WTC11 (cell line): Measurements from ENCODE around the gene TLX2. TPM values are rescaled to one million over a fixed set of nuclear protein-coding genes. Genes with fewer than 3 reads are reported as not detected.
A peak's percentile ranks its signal among the peaks of the same experiment; 100 is the strongest.

ENCODE experiments used
- ATAC-seq: fragments of 200-7000 bp; cut with Tn5 transposase; 2 replicates; pipeline ENCODE4 v1.10.0; 2021; ENCODE audit warnings: mild to moderate bottlenecking, moderate library complexity
- CTCF ChIA-PET: fragments of 300-600 bp; sonication (Branson Sonifier 250); formaldehyde crosslinking; loops from one replicate; lab custom pipeline; 2021; ENCODE audit warnings: antibody characterized with exemption; lab: Charles Lee
- POLR2A ChIA-PET: fragments of 350-600 bp; sonication (Branson Sonifier 250); formaldehyde crosslinking; loops from one replicate; lab custom pipeline; 2021; ENCODE audit warnings: antibody characterized with exemption; lab: Charles Lee
- DNase-seq: peaks from one replicate; pipeline ENCODE4 v3.0.0; 2021; ENCODE audit warnings: low spot score
- H3K27ac Mint-ChIP-seq: 2 replicates; pipeline ENCODE4 v1.8.0; 2021; ENCODE audit warnings: mixed read lengths
- H3K27me3 Mint-ChIP-seq: 2 replicates; pipeline ENCODE4 v1.8.0; 2021; ENCODE audit warnings: low read depth, mild to moderate bottlenecking, moderate library complexity, mixed read lengths
- H3K36me3 Mint-ChIP-seq: 2 replicates; pipeline ENCODE4 v1.8.0; 2021; ENCODE audit warnings: mixed read lengths
- H3K4me1 Mint-ChIP-seq: 2 replicates; pipeline ENCODE4 v1.8.0; 2022; ENCODE audit warnings: mixed read lengths
- H3K4me3 Mint-ChIP-seq: 2 replicates; pipeline ENCODE4 v1.8.0; 2021; ENCODE audit warnings: mild to moderate bottlenecking, moderate library complexity, mixed read lengths
- H3K9me3 Mint-ChIP-seq: 2 replicates; pipeline ENCODE4 v1.8.0; 2021; ENCODE audit warnings: mixed read lengths
- CREM ChIP-seq: sonication (generic); formaldehyde crosslinking; IDR thresholded peaks from 2 replicates; pipeline ENCODE4 v1.8.1; 2022; ENCODE audit warnings: mild to moderate bottlenecking, missing genetic modification reagents, moderate library complexity
- CTCF ChIP-seq: fragments of 200-600 bp; IDR thresholded peaks from 2 replicates; pipeline ENCODE4 v1.8.0; 2022; ENCODE audit warnings: antibody characterized with exemption
- E2F4 ChIP-seq: sonication (generic); formaldehyde crosslinking; IDR thresholded peaks from 2 replicates; pipeline ENCODE4 v1.8.1; 2022; ENCODE audit warnings: low read depth, mild to moderate bottlenecking, moderate library complexity, missing genetic modification reagents, borderline replicate concordance
- EMX1 ChIP-seq: fragments of 250-450 bp; sonication (Bioruptor Pico); IDR thresholded peaks from 2 replicates; pipeline ENCODE4 v1.8.0; 2021; ENCODE audit warnings: mild to moderate bottlenecking
- ESRRA ChIP-seq: sonication (generic); formaldehyde crosslinking; IDR thresholded peaks from 2 replicates; pipeline ENCODE4 v1.8.1; 2022; ENCODE audit warnings: mild to moderate bottlenecking, missing genetic modification reagents, borderline replicate concordance
- FOXK1 ChIP-seq: sonication (generic); formaldehyde crosslinking; IDR thresholded peaks from 2 replicates; pipeline ENCODE4 v1.8.0; 2022; ENCODE audit warnings: mild to moderate bottlenecking, moderate library complexity, missing genetic modification reagents
- FOXP1 ChIP-seq: sonication (generic); formaldehyde crosslinking; IDR thresholded peaks from 2 replicates; pipeline ENCODE4 v1.8.0; 2022; ENCODE audit warnings: missing genetic modification reagents, mild to moderate bottlenecking, moderate library complexity, borderline replicate concordance
- GRHL2 ChIP-seq: fragments of 250-450 bp; sonication (Bioruptor Pico); IDR thresholded peaks from 2 replicates; pipeline ENCODE4 v1.8.0; 2022; ENCODE audit warnings: mild to moderate bottlenecking, moderate library complexity; ENCODE audit not compliant: insufficient replicate concordance, severe bottlenecking
- HMGXB4 ChIP-seq: sonication (generic); formaldehyde crosslinking; IDR thresholded peaks from 2 replicates; pipeline ENCODE4 v1.8.1; 2023; ENCODE audit warnings: mild to moderate bottlenecking, moderate library complexity, missing genetic modification reagents
- IRF1 ChIP-seq: sonication (generic); formaldehyde crosslinking; IDR thresholded peaks from 2 replicates; pipeline ENCODE4 v1.8.0; 2023; ENCODE audit warnings: missing genetic modification reagents
- MAX ChIP-seq: sonication (generic); formaldehyde crosslinking; IDR thresholded peaks from 2 replicates; pipeline ENCODE4 v1.8.0; 2022; ENCODE audit warnings: mild to moderate bottlenecking, missing genetic modification reagents
- MYBL2 ChIP-seq: sonication (generic); formaldehyde crosslinking; IDR thresholded peaks from 2 replicates; pipeline ENCODE4 v1.8.1; 2023; ENCODE audit warnings: mild to moderate bottlenecking, moderate library complexity, missing genetic modification reagents
- ZBTB21 ChIP-seq: sonication (generic); formaldehyde crosslinking; IDR thresholded peaks from 2 replicates; pipeline ENCODE4 v1.8.1; 2023; ENCODE audit warnings: mild to moderate bottlenecking, missing genetic modification reagents, borderline replicate concordance
- ZNF121 ChIP-seq: sonication (generic); formaldehyde crosslinking; IDR thresholded peaks from 2 replicates; pipeline ENCODE4 v1.8.0; 2023; ENCODE audit warnings: missing genetic modification reagents
- ZNF138 ChIP-seq: sonication (generic); formaldehyde crosslinking; conservative IDR thresholded peaks from 2 replicates; pipeline ENCODE4 v1.8.1; 2022; ENCODE audit warnings: mild to moderate bottlenecking, moderate library complexity, missing genetic modification reagents
- total RNA-seq: library from RNA; stranded (reverse); gene quantifications from 3 replicates; pipeline ENCODE4 v1.2.3, GENCODE V29; 2021
- TF ChIP-seq, protein P1 (sequence below): sonication (generic); formaldehyde crosslinking; IDR thresholded peaks from 2 replicates; pipeline ENCODE4 v1.8.0; 2023; ENCODE audit warnings: mild to moderate bottlenecking, missing genetic modification reagents
- TF ChIP-seq, protein P2 (sequence below): fragments of 250-450 bp; sonication (Bioruptor Pico); IDR thresholded peaks from 2 replicates; pipeline ENCODE4 v1.9.0; 2021; ENCODE audit warnings: moderate library complexity, mild to moderate bottlenecking, inconsistent platforms, borderline replicate concordance
- TF ChIP-seq, protein P3 (sequence below): sonication (generic); formaldehyde crosslinking; IDR thresholded peaks from 2 replicates; pipeline ENCODE4 v1.8.1; 2023; ENCODE audit warnings: mild to moderate bottlenecking, missing genetic modification reagents, moderate library complexity

TLX2 gene
- total RNA-seq, 1 experiment from 2014 or later, result 0.26 TPM

DNA sequence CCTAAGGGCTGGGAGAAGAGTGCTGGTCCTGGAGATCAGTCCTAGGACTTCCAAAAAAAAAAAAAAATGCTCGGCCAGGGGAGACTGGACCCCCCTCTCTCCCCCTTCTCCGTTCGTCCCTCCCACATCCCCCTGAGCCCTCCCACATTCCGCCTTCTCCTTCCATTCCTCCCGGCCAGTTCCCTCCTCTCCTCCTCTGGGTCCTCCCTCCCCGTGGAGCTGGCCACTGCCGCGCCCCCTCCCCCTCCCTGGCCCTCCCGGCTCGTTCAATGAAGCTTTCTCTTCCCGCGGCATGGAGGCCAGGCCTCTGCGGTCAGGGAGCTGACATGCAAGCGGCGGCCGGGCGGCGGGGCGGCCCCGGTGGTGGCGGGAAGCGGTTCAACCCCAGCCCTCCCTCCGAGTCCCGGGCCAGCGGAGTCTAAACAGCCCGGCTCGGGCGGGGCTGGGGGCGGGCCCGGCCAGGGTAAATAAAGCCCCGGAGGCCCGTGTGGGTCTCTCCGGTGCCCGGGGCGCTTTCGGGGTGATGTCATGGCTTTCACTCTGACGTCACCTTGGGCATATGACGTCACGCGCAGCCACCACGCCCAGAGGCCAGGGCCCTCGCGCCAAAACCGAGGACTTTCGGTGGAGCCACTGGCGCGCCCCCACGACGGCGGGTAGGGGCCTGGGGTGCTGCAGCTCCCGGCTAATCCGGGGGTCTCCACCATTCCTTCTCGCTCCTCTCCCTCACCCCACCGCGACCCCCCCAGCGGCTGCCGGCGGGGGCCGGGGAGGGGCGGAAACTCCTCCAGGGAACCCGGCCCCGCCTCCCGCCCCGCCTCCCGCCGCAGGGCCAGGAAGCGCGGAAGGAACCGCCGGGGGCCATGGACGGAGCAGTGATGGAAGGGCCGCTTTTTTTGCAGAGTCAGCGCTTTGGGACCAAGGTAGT, 39.9 kb downstream of the TLX2 start, which contains the start of the genes DOK1 and LOXL3 (continued):
- TF ChIP-seq, protein P1, sequence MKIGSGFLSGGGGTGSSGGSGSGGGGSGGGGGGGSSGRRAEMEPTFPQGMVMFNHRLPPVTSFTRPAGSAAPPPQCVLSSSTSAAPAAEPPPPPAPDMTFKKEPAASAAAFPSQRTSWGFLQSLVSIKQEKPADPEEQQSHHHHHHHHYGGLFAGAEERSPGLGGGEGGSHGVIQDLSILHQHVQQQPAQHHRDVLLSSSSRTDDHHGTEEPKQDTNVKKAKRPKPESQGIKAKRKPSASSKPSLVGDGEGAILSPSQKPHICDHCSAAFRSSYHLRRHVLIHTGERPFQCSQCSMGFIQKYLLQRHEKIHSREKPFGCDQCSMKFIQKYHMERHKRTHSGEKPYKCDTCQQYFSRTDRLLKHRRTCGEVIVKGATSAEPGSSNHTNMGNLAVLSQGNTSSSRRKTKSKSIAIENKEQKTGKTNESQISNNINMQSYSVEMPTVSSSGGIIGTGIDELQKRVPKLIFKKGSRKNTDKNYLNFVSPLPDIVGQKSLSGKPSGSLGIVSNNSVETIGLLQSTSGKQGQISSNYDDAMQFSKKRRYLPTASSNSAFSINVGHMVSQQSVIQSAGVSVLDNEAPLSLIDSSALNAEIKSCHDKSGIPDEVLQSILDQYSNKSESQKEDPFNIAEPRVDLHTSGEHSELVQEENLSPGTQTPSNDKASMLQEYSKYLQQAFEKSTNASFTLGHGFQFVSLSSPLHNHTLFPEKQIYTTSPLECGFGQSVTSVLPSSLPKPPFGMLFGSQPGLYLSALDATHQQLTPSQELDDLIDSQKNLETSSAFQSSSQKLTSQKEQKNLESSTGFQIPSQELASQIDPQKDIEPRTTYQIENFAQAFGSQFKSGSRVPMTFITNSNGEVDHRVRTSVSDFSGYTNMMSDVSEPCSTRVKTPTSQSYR (CRISPR knock-in tag), result 0 out of 2 replicates have a peak, but pooled peaks have one; percentile 20
- TF ChIP-seq CTCF, result no peak
- TF ChIP-seq EMX1, result no peak
- peak; percentile 33; the same call in 1 of the 2 replicates for TF ChIP-seq FOXK1 (CRISPR knock-in tag)
- TF ChIP-seq MAX (CRISPR knock-in tag), result peak; percentile 17; the same call in 1 of the 2 replicates
- TF ChIP-seq, protein P2, sequence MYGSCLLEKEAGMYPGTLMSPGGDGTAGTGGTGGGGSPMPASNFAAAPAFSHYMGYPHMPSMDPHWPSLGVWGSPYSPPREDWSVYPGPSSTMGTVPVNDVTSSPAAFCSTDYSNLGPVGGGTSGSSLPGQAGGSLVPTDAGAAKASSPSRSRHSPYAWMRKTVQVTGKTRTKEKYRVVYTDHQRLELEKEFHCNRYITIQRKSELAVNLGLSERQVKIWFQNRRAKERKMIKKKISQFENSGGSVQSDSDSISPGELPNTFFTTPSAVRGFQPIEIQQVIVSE (CRISPR knock-in tag), result no peak
- TF ChIP-seq ZBTB21, result peak; percentile 100
- TF ChIP-seq IRF1, result no peak
- no peak for TF ChIP-seq GRHL2 (CRISPR knock-in tag)
- no peak for TF ChIP-seq E2F4 (CRISPR knock-in tag)
- TF ChIP-seq ZNF121, result 0 out of 2 replicates have a peak, but pooled peaks have one; percentile 46
- TF ChIP-seq FOXP1 (CRISPR knock-in tag), result no peak
- TF ChIP-seq ZNF138 (CRISPR knock-in tag), result no peak
- no peak for TF ChIP-seq MYBL2 (CRISPR knock-in tag)
- TF ChIP-seq CREM (CRISPR knock-in tag), result peak; percentile 92; the same call in 1 of the 2 replicates

DNA sequence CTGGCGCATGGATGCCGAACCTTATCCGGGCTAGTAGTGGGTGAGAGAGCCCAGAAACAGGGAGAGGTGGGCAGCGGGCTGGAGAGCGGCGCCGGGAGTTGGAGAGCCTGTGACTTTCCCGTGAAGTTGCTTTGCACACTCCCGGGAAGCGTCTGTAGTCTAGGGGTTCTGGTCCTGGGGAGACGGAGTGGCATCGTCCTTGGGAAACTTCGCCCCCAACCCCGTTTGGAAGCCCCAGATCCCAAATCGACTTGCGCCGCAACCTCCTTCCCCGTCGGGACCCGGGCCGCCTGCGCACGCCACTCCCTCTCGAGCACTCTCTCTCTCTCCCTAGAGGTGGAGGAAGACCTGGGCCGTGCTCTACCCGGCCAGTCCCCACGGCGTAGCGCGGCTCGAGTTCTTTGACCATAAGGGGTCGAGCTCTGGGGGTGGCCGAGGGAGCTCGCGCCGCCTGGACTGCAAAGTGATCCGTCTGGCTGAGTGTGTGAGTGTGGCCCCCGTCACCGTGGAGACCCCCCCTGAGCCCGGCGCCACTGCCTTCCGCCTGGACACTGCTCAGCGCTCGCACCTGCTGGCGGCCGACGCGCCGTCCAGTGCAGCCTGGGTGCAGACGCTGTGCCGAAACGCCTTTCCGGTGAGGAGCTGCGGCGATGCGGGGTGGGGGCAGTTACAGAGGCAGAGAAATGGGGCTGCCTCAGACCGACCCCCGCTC, 40.7 kb downstream of the TLX2 start:
- ChIA-PET POLR2A (interaction anchor here (0.7 to 1.1 kb wide), 3 partner anchors 33 to 553 kb away, joined by 3 to 5 read pairs (median 3); no protein-coding TSS in a partner anchor), CTCF (interaction anchor here (1.2 kb wide), 1 partner anchor 17 kb away, joined by 3 read pairs; no protein-coding TSS in a partner anchor)
- peak; percentile 40 for ATAC-seq
- peak; percentile 37; the same call in 1 of the 2 replicates for TF ChIP-seq HMGXB4 (CRISPR knock-in tag)
- TF ChIP-seq ESRRA (CRISPR knock-in tag), result no peak
- TF ChIP-seq, protein P3, sequence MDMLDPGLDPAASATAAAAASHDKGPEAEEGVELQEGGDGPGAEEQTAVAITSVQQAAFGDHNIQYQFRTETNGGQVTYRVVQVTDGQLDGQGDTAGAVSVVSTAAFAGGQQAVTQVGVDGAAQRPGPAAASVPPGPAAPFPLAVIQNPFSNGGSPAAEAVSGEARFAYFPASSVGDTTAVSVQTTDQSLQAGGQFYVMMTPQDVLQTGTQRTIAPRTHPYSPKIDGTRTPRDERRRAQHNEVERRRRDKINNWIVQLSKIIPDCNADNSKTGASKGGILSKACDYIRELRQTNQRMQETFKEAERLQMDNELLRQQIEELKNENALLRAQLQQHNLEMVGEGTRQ, result no peak
- no peak for TF ChIP-seq E2F4 (CRISPR knock-in tag)

More for the DNA sequence above, 40.7 kb downstream of the TLX2 start:
- peak overlapping the region; percentile 84 for H3K4me3 Mint-ChIP-seq
- H3K27ac Mint-ChIP-seq, result 0 out of 2 replicates have a peak overlapping the region, but pooled peaks have one; percentile 53
- H3K27me3 Mint-ChIP-seq, result peaks cover 67% of the 10 kb centered on the region
- peaks cover 24% of the 10 kb centered on the region for H3K4me1 Mint-ChIP-seq
- peak; percentile 55 for DNase-seq
- no peaks in the 10 kb centered on the region for H3K9me3 Mint-ChIP-seq
- H3K36me3 Mint-ChIP-seq, result peaks cover 2% of the 10 kb centered on the region; the same call in 1 of the 2 replicates
